OCI-LY3 (cell line): ENCODE results near the gene COL6A6.

Source experiments
- H2AFZ ChIP-seq: fragments of 200-600, 300-600 bp; shearing (Covaris generic); 2 replicates; pipeline ENCODE4 v1.6.0; 2014; ENCODE audit warnings: antibody characterized with exemption, low read depth, low read length
- H3K27ac ChIP-seq: fragments of 200-600, 300-600 bp; sonication (generic); 2 replicates; pipeline ENCODE4 v1.5.1; 2014; ENCODE audit warnings: mild to moderate bottlenecking, low read length, moderate library complexity, mixed read lengths
- H3K27me3 ChIP-seq: fragments of 200-600, 300-600 bp; sonication (generic); 2 replicates; pipeline ENCODE4 v1.6.1; 2014; ENCODE audit warnings: low read depth, low read length, mixed read lengths
- H3K36me3 ChIP-seq: fragments of 200-600, 300-600 bp; sonication (generic); replicated peaks from 2 replicates; pipeline ENCODE3; 2014; ENCODE audit warnings: low read depth, low read length, mixed read lengths
- H3K4me1 ChIP-seq: fragments of 300-600, 200-600 bp; sonication (generic); 2 replicates; pipeline ENCODE4 v1.6.1; 2014; ENCODE audit warnings: low read length, mixed read lengths
- H3K4me2 ChIP-seq: fragments of 200-600, 300-600 bp; sonication (generic); 2 replicates; pipeline ENCODE4 v1.6.1; 2014; ENCODE audit warnings: low read length, mixed read lengths
- H3K4me3 ChIP-seq: fragments of 300-600, 200-600 bp; sonication (generic); 2 replicates; pipeline ENCODE4 v1.5.1; 2014; ENCODE audit warnings: antibody characterized with exemption, mild to moderate bottlenecking, low read length, moderate library complexity
- H3K79me2 ChIP-seq: fragments of 300-600, 200-600 bp; shearing (Covaris generic); 2 replicates; pipeline ENCODE4 v1.6.1; 2014; ENCODE audit warnings: mild to moderate bottlenecking, low read length, mixed read lengths
- H3K9ac ChIP-seq: fragments of 300-600, 200-600 bp; shearing (Covaris generic); 2 replicates; pipeline ENCODE4 v1.6.0; 2014; ENCODE audit warnings: mild to moderate bottlenecking, low read length, moderate library complexity
- H3K9me3 ChIP-seq: fragments of 200-600, 300-600 bp; shearing (Covaris generic); 2 replicates; pipeline ENCODE4 v1.6.1; 2014; ENCODE audit warnings: low read length, mixed read lengths; ENCODE audit not compliant: insufficient read depth
- H4K20me1 ChIP-seq: fragments of 200-600, 300-600 bp; sonication (generic); 2 replicates; pipeline ENCODE4 v1.6.1; 2016; ENCODE audit warnings: low read length, mixed read lengths; ENCODE audit not compliant: insufficient read depth
- EZH2phosphoT487 ChIP-seq: fragments of 200-600 bp; shearing (Covaris generic); IDR thresholded peaks from 2 replicates; pipeline ENCODE4 v1.6.1; 2018; ENCODE audit warnings: antibody characterized with exemption, mixed run types, low read depth
- TF ChIP-seq, protein P1 (sequence below): fragments of 200-600, 300-600 bp; sonication (generic); IDR thresholded peaks from 2 replicates; pipeline ENCODE4 v1.5.1; 2014; ENCODE audit warnings: antibody characterized with exemption, low read length, low read depth

COL6A6 gene

GRCh38 chr3:130491431-130491830 lies 25.5 kb upstream of the COL6A6 start:
- Histone ChIP-seq H3K27ac (no peak overlapping the region), H3K4me3 (no peak overlapping the region), H3K4me1 (no peaks in the 10 kb centered on the region), H3K9ac (no peak overlapping the region), H3K27me3 (0 out of 2 replicates have a peak, but pooled peaks cover 3% of the 10 kb centered on the region), H4K20me1 (no peaks in the 10 kb centered on the region), H3K36me3 (no peaks in the 10 kb centered on the region), H3K9me3 (no peaks in the 10 kb centered on the region), H3K79me2 (no peaks in the 10 kb centered on the region), H3K4me2 (no peak overlapping the region), H2AFZ (no peak overlapping the region)
- no peak for TF ChIP-seq EZH2phosphoT487
- TF ChIP-seq, protein P1, sequence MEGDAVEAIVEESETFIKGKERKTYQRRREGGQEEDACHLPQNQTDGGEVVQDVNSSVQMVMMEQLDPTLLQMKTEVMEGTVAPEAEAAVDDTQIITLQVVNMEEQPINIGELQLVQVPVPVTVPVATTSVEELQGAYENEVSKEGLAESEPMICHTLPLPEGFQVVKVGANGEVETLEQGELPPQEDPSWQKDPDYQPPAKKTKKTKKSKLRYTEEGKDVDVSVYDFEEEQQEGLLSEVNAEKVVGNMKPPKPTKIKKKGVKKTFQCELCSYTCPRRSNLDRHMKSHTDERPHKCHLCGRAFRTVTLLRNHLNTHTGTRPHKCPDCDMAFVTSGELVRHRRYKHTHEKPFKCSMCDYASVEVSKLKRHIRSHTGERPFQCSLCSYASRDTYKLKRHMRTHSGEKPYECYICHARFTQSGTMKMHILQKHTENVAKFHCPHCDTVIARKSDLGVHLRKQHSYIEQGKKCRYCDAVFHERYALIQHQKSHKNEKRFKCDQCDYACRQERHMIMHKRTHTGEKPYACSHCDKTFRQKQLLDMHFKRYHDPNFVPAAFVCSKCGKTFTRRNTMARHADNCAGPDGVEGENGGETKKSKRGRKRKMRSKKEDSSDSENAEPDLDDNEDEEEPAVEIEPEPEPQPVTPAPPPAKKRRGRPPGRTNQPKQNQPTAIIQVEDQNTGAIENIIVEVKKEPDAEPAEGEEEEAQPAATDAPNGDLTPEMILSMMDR, result no peak

GRCh38 chr3:130504701-130505100 lies 12.3 kb upstream of the COL6A6 start:
- no peaks in the 10 kb centered on the region for H3K4me1 ChIP-seq
- H3K36me3 ChIP-seq, result no peaks in the 10 kb centered on the region
- H3K27me3 ChIP-seq, result peaks cover 26% of the 10 kb centered on the region
- H3K27ac ChIP-seq, result no peak overlapping the region
- no peaks in the 10 kb centered on the region for H3K79me2 ChIP-seq
- TF ChIP-seq, protein P1, result no peak
- TF ChIP-seq EZH2phosphoT487, result no peak
- H3K4me2 ChIP-seq, result no peak overlapping the region
- H3K9ac ChIP-seq, result no peak overlapping the region
- H3K4me3 ChIP-seq, result no peak overlapping the region
- H4K20me1 ChIP-seq, result no peaks in the 10 kb centered on the region
- no peaks in the 10 kb centered on the region for H3K9me3 ChIP-seq
- H2AFZ ChIP-seq, result no peak overlapping the region

DNA sequence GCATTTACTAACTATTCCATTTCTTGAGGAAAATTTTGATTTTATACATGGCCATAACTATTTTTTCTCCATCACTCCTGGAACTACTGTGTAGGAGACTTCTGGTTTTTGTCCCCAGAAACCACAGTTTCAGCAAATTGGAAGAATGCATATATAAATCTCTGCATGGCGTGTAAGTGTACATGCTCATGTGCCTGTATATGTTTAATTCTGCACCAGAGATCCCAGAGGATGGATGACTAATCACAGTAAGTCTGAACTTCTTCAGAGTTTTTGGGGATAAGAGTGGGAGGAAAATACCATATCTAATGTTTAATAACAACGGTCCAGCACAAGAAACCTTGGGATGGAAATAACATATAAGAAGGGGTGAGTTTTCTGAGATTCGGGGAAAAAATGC lies 10.9 kb upstream of the COL6A6 start:
- Histone ChIP-seq H3K36me3 (no peaks in the 10 kb centered on the region), H3K27me3 (peaks cover 33% of the 10 kb centered on the region)

GRCh38 chr3:130507746-130508145 lies 9.2 kb upstream of the COL6A6 start:
- H3K9me3 ChIP-seq, result no peaks in the 10 kb centered on the region
- no peak overlapping the region for H3K4me2 ChIP-seq
- no peak overlapping the region for H3K27ac ChIP-seq
- H3K27me3 ChIP-seq, result peaks cover 34% of the 10 kb centered on the region
- H4K20me1 ChIP-seq, result no peaks in the 10 kb centered on the region
- TF ChIP-seq EZH2phosphoT487, result no peak
- TF ChIP-seq, protein P1, result no peak
- H3K9ac ChIP-seq, result no peak overlapping the region
- no peak overlapping the region for H2AFZ ChIP-seq
- no peaks in the 10 kb centered on the region for H3K79me2 ChIP-seq
- no peak overlapping the region for H3K4me3 ChIP-seq
- no peaks in the 10 kb centered on the region for H3K36me3 ChIP-seq
- no peaks in the 10 kb centered on the region for H3K4me1 ChIP-seq

More for the DNA sequence above, 10.9 kb upstream of the COL6A6 start:
- Histone ChIP-seq H3K4me2 (no peak overlapping the region), H3K27ac (no peak overlapping the region), H3K4me3 (no peak overlapping the region), H3K79me2 (no peaks in the 10 kb centered on the region), H3K9me3 (no peaks in the 10 kb centered on the region), H3K4me1 (no peaks in the 10 kb centered on the region), H2AFZ (no peak overlapping the region), H4K20me1 (no peaks in the 10 kb centered on the region), H3K9ac (no peak overlapping the region)
- TF ChIP-seq, protein P1, result no peak
- TF ChIP-seq EZH2phosphoT487, result no peak
